PC-3 (cell line): ENCODE measurements around the gene COL9A3.

Experiments used
- CTCF ChIP-seq: fragments of 300-600 bp; sonication (generic); conservative IDR thresholded peaks from 2 replicates; pipeline ENCODE4 v1.5.1; 2017; ENCODE audit warnings: antibody characterized with exemption, low read depth, mild to moderate bottlenecking, low read length
- EZH2phosphoT487 ChIP-seq: fragments of 300-600 bp; sonication (generic); IDR thresholded peaks from 2 replicates; pipeline ENCODE4 v1.6.1; 2018; ENCODE audit warnings: mild to moderate bottlenecking, antibody characterized with exemption, low read length, borderline replicate concordance

- no peak for TF ChIP-seq EZH2phosphoT487
- TF ChIP-seq CTCF, result no peak
Measured at GRCh38 chr20:62846166-62846890, 29.5 kb downstream of the COL9A3 start.
